Right renal cortex interstitium (tissue), 3 donors: ENCODE results near the gene PPP2R2D. TPM values are rescaled to one million over a fixed set of nuclear protein-coding genes. Genes with fewer than 3 reads are reported as not detected.

Experiments used
- DNase-seq, 3 donors: peaks; one replicate each; pipeline ENCODE4 v3.0.0-alpha.2; 2013; ENCODE audit warnings: low read depth in 3 of 3, low spot score in 2 of 3
- polyA plus RNA-seq, 3 donors: library from polyadenylated mRNA; unstranded; fragments of 120-200 nt; gene quantifications; one replicate each; pipeline ENCODE4 v1.2.1, GENCODE V29; 2013; ENCODE audit not compliant: insufficient read length in 3 of 3

The PPP2R2D gene
- polyA plus RNA-seq, 3 donors: 37.5 to 43.8 (median 43.5) TPM

GRCh38 chr10:131885391-131886165 lies 15.2 kb upstream of the PPP2R2D start:
- no peak for DNase-seq

- DNase-seq: no peak
These were observed 14.6 kb upstream of the PPP2R2D start for GRCh38 chr10:131886237-131886636.

GRCh38 chr10:131888186-131888604 lies 12.6 kb upstream of the PPP2R2D start:
- DNase-seq: no peak

- DNase-seq: no peak
These were observed 11.1 kb upstream of the PPP2R2D start for GRCh38 chr10:131889755-131890154.

- DNase-seq: no peak
These were observed 10.3 kb upstream of the PPP2R2D start for GRCh38 chr10:131890276-131891195.

GRCh38 chr10:131891196-131891928 lies 9.4 kb upstream of the PPP2R2D start:
- no peak for DNase-seq

- no peak for DNase-seq
These were observed 8.6 kb upstream of the PPP2R2D start for GRCh38 chr10:131891929-131892805.

GRCh38 chr10:131892806-131893675 lies 7.8 kb upstream of the PPP2R2D start:
- DNase-seq: no peak

DNA sequence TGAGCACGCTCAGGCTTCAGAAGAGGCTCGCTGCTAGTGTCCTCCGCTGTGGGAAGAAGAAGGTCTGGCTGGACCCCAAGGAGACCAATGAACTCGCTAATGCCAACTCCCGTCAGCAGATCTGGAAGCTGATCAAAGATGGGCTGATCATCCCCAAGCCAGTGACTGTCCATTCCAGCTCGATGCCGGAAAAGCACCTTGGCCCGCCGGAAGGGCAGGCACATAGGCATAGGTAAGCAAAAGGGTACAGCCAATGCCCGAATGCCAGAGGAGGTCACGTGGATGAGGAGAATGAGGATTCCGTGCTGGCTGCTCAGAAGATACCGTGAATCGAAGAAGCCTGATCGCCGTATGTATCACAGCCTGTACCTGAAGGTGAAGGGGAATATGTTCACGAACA lies 5.7 kb upstream of the PPP2R2D start:
- no peak for DNase-seq

DNA sequence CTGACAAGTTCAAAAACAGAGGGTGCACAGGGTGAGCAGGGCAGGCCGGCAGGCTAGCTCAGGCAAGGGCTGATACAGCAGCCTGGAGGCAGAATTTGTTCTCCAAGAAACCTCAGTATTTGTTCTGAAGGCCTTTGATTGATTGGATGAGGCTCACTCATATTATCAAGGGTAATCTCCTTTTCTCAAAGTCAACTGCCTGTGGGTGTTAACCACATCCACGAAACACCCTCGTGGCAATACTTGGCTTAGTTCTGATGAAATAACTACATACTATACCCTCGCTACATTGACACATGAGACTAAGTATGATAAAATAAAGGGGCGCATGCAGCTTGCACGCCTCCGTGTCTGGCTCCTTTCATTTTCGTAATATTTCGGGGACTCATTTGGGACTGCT lies 4.4 kb upstream of the PPP2R2D start:
- DNase-seq: no peak

GRCh38 chr10:131897297-131897899 lies 3.4 kb upstream of the PPP2R2D start:
- DNase-seq: no peak

GRCh38 chr10:131898061-131898460 lies 2.7 kb upstream of the PPP2R2D start:
- no peak for DNase-seq

- DNase-seq: no peak
These were observed 2.1 kb upstream of the PPP2R2D start for GRCh38 chr10:131898713-131899112.

DNA sequence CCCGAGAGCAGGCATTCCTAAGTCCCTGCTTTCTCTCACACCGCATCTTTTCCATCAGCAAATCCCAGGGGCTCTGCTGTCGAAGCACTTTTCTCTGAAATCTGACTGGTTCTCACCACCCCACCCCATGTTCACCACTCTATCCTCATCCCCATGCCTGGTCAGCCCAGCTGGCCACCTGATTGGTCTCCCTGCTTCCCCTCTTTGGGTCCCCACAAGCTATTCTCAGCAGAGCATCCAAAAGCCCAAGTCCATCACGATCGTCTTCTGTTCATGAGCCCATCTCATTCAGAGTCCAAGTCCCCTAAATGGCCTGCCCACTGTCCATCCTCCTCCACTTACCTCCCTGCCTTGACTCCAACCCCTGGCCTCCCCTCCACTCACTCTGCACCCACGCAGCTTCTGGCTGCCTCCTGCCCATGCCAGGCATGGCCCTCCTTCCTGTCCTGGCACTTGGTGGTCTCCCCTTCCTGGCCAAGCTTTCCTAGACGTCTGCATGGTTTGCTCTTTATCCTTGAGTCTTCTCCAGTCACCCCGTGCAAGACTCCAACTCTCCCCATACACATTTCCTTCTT lies 1.6 kb upstream of the PPP2R2D start:
- no peak for DNase-seq

- DNase-seq: no peak
These were observed 986 bp upstream of the PPP2R2D start for GRCh38 chr10:131899695-131900349.

DNA sequence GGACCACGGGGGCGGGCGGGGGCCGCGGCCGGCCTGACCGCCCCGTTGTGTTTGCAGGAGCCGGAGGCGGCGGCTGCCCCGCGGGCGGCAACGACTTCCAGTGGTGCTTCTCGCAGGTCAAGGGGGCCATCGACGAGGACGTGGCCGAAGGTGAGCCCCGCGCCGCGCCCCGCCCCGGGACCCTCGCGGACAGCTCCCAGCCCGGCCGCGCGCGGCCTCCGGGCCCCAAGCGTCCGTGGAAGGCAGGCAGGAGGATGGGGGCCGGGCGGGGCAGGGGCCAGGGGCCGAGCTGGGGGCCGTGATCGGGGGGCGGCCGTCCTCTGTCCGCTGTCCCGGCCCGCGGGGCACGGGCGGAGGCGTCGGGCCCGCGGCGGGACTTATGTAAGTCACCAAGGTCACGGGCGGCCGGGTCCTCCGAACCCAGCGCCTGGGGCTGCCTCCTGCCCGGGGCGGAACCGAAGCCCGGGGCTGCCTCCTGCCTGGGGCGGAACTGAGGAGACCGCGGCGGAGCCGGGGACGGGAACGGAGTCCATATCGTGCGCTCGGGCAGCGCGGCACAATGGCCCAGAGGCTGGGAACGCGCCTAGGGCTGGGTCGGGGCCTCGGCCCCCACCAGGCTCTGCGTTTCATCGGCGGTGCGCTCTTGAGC lies 497 bp downstream of the PPP2R2D start:
- no peak for DNase-seq

DNA sequence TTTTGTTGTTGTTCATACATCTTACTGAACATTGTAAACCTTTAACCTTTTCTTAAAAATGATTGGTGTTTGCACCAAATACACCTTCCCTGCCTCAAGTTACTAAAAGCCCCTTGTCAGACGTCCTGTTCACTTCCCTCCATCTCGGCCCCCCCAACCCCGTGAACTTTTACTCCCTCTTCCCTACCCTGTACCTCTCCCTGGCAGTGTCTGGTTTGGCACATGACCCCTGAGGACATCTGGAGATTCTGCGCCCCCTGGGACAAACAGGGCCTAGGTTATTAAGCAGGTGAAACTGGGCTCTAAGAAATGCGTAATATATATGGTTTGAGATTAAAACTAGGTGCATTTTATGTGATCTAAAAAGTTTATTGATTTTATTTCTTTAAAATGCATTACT lies 1.4 kb downstream of the PPP2R2D start:
- no peak for DNase-seq
